HEK293 (cell line): ENCODE measurements around the gene IGBP1.

Experiments used
- BCL6B ChIP-seq: fragments of 450-650 bp; formaldehyde crosslinking; IDR thresholded peaks from 2 replicates; pipeline ENCODE4 v1.5.1; 2017; ENCODE audit warnings: missing biosample characterization, missing genetic modification characterization
- GLIS1 ChIP-seq: fragments of 450-650 bp; formaldehyde crosslinking; IDR thresholded peaks from 2 replicates; pipeline ENCODE4 v1.5.1; 2016; ENCODE audit warnings: missing biosample characterization, missing genetic modification characterization
- GLIS2 ChIP-seq: fragments of 450-650 bp; formaldehyde crosslinking; IDR thresholded peaks from 2 replicates; pipeline ENCODE4 v1.5.1; 2016; ENCODE audit warnings: missing biosample characterization, missing genetic modification characterization
- HOXA7 ChIP-seq: sonication (generic); formaldehyde crosslinking; IDR thresholded peaks from 2 replicates; pipeline ENCODE4 v1.8.1; 2022; ENCODE audit warnings: missing genetic modification reagents, borderline replicate concordance
- KLF1 ChIP-seq: fragments of 450-650 bp; formaldehyde crosslinking; IDR thresholded peaks from 2 replicates; pipeline ENCODE4 v1.5.1; 2016; ENCODE audit warnings: missing biosample characterization, missing genetic modification characterization
- KLF8 ChIP-seq: fragments of 450-650 bp; formaldehyde crosslinking; IDR thresholded peaks from 2 replicates; pipeline ENCODE4 v1.5.1; 2016; ENCODE audit warnings: missing biosample characterization, missing genetic modification characterization
- MYNN ChIP-seq: fragments of 450-650 bp; formaldehyde crosslinking; IDR thresholded peaks from 2 replicates; pipeline ENCODE4 v1.5.1; 2016; ENCODE audit warnings: missing biosample characterization, missing genetic modification characterization, borderline replicate concordance
- OVOL3 ChIP-seq: fragments of 450-650 bp; formaldehyde crosslinking; IDR thresholded peaks from 2 replicates; pipeline ENCODE4 v1.5.1; 2016; ENCODE audit warnings: missing biosample characterization, missing genetic modification characterization
- TSHZ1 ChIP-seq: fragments of 450-650 bp; formaldehyde crosslinking; IDR thresholded peaks from 2 replicates; pipeline ENCODE4 v1.5.1; 2016; ENCODE audit warnings: missing biosample characterization, missing genetic modification characterization, borderline replicate concordance
- ZBTB49 ChIP-seq: fragments of 450-650 bp; formaldehyde crosslinking; IDR thresholded peaks from 2 replicates; pipeline ENCODE4 v1.5.1; 2016; ENCODE audit warnings: missing biosample characterization, missing genetic modification characterization, low read depth
- ZBTB7A ChIP-seq: fragments of 450-650 bp; formaldehyde crosslinking; IDR thresholded peaks from 2 replicates; pipeline ENCODE4 v1.5.1; 2016; ENCODE audit warnings: low read depth, missing biosample characterization, missing genetic modification characterization
- ZBTB8A ChIP-seq: fragments of 450-650 bp; formaldehyde crosslinking; IDR thresholded peaks from 2 replicates; pipeline ENCODE4 v1.5.1; 2016; ENCODE audit warnings: missing biosample characterization, missing genetic modification characterization
- ZFHX2 ChIP-seq: fragments of 450-650 bp; formaldehyde crosslinking; conservative IDR thresholded peaks from 2 replicates; pipeline ENCODE4 v1.5.1; 2016; ENCODE audit warnings: missing biosample characterization, missing genetic modification characterization
- ZFP69B ChIP-seq: fragments of 450-650 bp; formaldehyde crosslinking; IDR thresholded peaks from 2 replicates; pipeline ENCODE4 v1.5.1; 2016; ENCODE audit warnings: missing biosample characterization, missing genetic modification characterization
- ZNF10 ChIP-seq: fragments of 450-650 bp; formaldehyde crosslinking; IDR thresholded peaks from 2 replicates; pipeline ENCODE4 v1.5.1; 2017; ENCODE audit warnings: missing biosample characterization, missing genetic modification characterization
- ZNF202 ChIP-seq: fragments of 450-650 bp; formaldehyde crosslinking; IDR thresholded peaks from 2 replicates; pipeline ENCODE4 v1.5.1; 2016; ENCODE audit warnings: missing biosample characterization, missing genetic modification characterization, borderline replicate concordance
- ZNF23 ChIP-seq: fragments of 450-650 bp; formaldehyde crosslinking; IDR thresholded peaks from 2 replicates; pipeline ENCODE4 v1.5.1; 2016; ENCODE audit warnings: missing biosample characterization, missing genetic modification characterization, borderline replicate concordance
- ZNF239 ChIP-seq: fragments of 450-650 bp; formaldehyde crosslinking; IDR thresholded peaks from 2 replicates; pipeline ENCODE4 v1.5.1; 2016; ENCODE audit warnings: missing biosample characterization, missing genetic modification characterization
- ZNF302 ChIP-seq: fragments of 450-650 bp; formaldehyde crosslinking; IDR thresholded peaks from 2 replicates; pipeline ENCODE4 v1.5.1; 2016; ENCODE audit warnings: missing biosample characterization, missing genetic modification characterization, low read depth
- ZNF404 ChIP-seq: fragments of 450-650 bp; formaldehyde crosslinking; IDR thresholded peaks from 2 replicates; pipeline ENCODE4 v1.5.1; 2017; ENCODE audit warnings: missing biosample characterization, missing genetic modification characterization
- ZNF416 ChIP-seq: fragments of 450-650 bp; formaldehyde crosslinking; IDR thresholded peaks from 2 replicates; pipeline ENCODE4 v1.5.1; 2016; ENCODE audit warnings: missing biosample characterization, missing genetic modification characterization
- ZNF48 ChIP-seq: fragments of 450-650 bp; formaldehyde crosslinking; IDR thresholded peaks from 2 replicates; pipeline ENCODE4 v1.5.1; 2016; ENCODE audit warnings: missing biosample characterization, missing genetic modification characterization
- ZNF530 ChIP-seq: fragments of 450-650 bp; formaldehyde crosslinking; IDR thresholded peaks from 2 replicates; pipeline ENCODE4 v1.5.1; 2016; ENCODE audit warnings: low read depth, missing biosample characterization, missing genetic modification characterization
- ZNF549 ChIP-seq: fragments of 450-650 bp; IDR thresholded peaks from 2 replicates; pipeline ENCODE4 v1.5.1; 2018; ENCODE audit warnings: missing biosample characterization, missing genetic modification characterization, mild to moderate bottlenecking, inconsistent platforms, moderate library complexity
- ZNF623 ChIP-seq: fragments of 450-650 bp; formaldehyde crosslinking; IDR thresholded peaks from 2 replicates; pipeline ENCODE4 v1.5.1; 2016; ENCODE audit warnings: missing biosample characterization, missing genetic modification characterization
- ZNF626 ChIP-seq: fragments of 450-650 bp; sonication (Bioruptor Pico); formaldehyde crosslinking; IDR thresholded peaks from 2 replicates; pipeline ENCODE4 v1.5.1; 2018; ENCODE audit warnings: missing biosample characterization, missing genetic modification characterization, inconsistent platforms
- ZNF639 ChIP-seq: fragments of 450-650 bp; formaldehyde crosslinking; IDR thresholded peaks from 2 replicates; pipeline ENCODE4 v1.5.1; 2016; ENCODE audit warnings: missing biosample characterization, missing genetic modification characterization
- ZNF658 ChIP-seq: fragments of 450-650 bp; formaldehyde crosslinking; IDR thresholded peaks from 2 replicates; pipeline ENCODE4; 2016; ENCODE audit warnings: missing biosample characterization, missing genetic modification characterization
- ZNF768 ChIP-seq: fragments of 450-650 bp; formaldehyde crosslinking; IDR thresholded peaks from 2 replicates; pipeline ENCODE4 v1.5.1; 2018; ENCODE audit warnings: missing biosample characterization, mild to moderate bottlenecking, missing genetic modification characterization
- ZNF777 ChIP-seq: fragments of 450-650 bp; formaldehyde crosslinking; IDR thresholded peaks from 2 replicates; pipeline ENCODE4 v1.5.1; 2017; ENCODE audit warnings: missing biosample characterization, missing genetic modification characterization, borderline replicate concordance
- TF ChIP-seq, protein P1 (sequence below): fragments of 450-650 bp; formaldehyde crosslinking; IDR thresholded peaks from 2 replicates; pipeline ENCODE4 v1.5.1; 2016; ENCODE audit warnings: missing biosample characterization, missing genetic modification characterization

The IGBP1 gene

GRCh38 chrX:70133303-70134115 lies at the start of gene IGBP1 (continued):
- no peak for TF ChIP-seq ZNF530 (tag by site-specific recombination)
- TF ChIP-seq KLF8 (tag by site-specific recombination) = peak; percentile 24; the same call in 1 of the 2 replicates
- TF ChIP-seq ZBTB8A = no peak
- no peak for TF ChIP-seq KLF1 (tag by site-specific recombination)
- TF ChIP-seq, protein P1, sequence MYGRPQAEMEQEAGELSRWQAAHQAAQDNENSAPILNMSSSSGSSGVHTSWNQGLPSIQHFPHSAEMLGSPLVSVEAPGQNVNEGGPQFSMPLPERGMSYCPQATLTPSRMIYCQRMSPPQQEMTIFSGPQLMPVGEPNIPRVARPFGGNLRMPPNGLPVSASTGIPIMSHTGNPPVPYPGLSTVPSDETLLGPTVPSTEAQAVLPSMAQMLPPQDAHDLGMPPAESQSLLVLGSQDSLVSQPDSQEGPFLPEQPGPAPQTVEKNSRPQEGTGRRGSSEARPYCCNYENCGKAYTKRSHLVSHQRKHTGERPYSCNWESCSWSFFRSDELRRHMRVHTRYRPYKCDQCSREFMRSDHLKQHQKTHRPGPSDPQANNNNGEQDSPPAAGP (tag by site-specific recombination) = 0 out of 2 replicates have a peak, but pooled peaks have one; percentile 19
- no peak for TF ChIP-seq ZNF416
- no peak for TF ChIP-seq ZBTB49
- TF ChIP-seq ZNF658 = no peak
- no peak for TF ChIP-seq ZNF404
- TF ChIP-seq ZNF768 (tag by site-specific recombination) = no peak; the same call in 1 of the 2 replicates
- TF ChIP-seq TSHZ1 = no peak
- peak; percentile 52 for TF ChIP-seq GLIS1 (tag by site-specific recombination)
- TF ChIP-seq ZBTB7A (tag by site-specific recombination) = no peak
- TF ChIP-seq GLIS2 = peak; percentile 96
- TF ChIP-seq ZNF626 (tag by site-specific recombination) = no peak
- TF ChIP-seq ZNF10 (tag by site-specific recombination) = peak; percentile 22; the same call in 1 of the 2 replicates
- TF ChIP-seq ZNF639 (tag by site-specific recombination) = no peak
- TF ChIP-seq ZNF48 (tag by site-specific recombination) = no peak
- TF ChIP-seq ZNF239 (tag by site-specific recombination) = no peak
- no peak for TF ChIP-seq OVOL3 (tag by site-specific recombination)
- TF ChIP-seq ZNF23 (tag by site-specific recombination) = no peak
- TF ChIP-seq ZNF549 (tag by site-specific recombination) = no peak
- TF ChIP-seq ZNF302 = no peak
- TF ChIP-seq HOXA7 (CRISPR knock-in tag) = no peak
- no peak for TF ChIP-seq ZNF623 (tag by site-specific recombination)
- TF ChIP-seq ZFP69B = peak; percentile 61
- TF ChIP-seq ZNF777 (tag by site-specific recombination) = no peak
- no peak for TF ChIP-seq BCL6B
- no peak for TF ChIP-seq ZNF202 (tag by site-specific recombination)
- peak; percentile 98 for TF ChIP-seq ZFHX2
- 0 out of 2 replicates have a peak, but pooled peaks have one; percentile 40 for TF ChIP-seq MYNN (tag by site-specific recombination)
